K562 (cell line): ENCODE measurements around the gene LYST. TPM values are rescaled to one million over a fixed set of nuclear protein-coding genes. Genes with fewer than 3 reads are reported as not detected.

Source experiments
- ASH1L ChIP-seq: fragments of 450-650 bp; IDR thresholded peaks from 2 replicates; pipeline ENCODE4 v1.6.1; 2018; ENCODE audit warnings: borderline replicate concordance, mild to moderate bottlenecking, low read depth; ENCODE audit not compliant: partially characterized antibody
- ATF3 ChIP-seq, 2 experiments: fragments of 450-650 bp in 1 of 2; sonication (generic) in 1 of 2; formaldehyde crosslinking in 1 of 2; IDR thresholded peaks in 1 of 2; conservative IDR thresholded peaks in 1 of 2; 2 replicates each; pipeline versions ENCODE4 v1.6.1 to v1.8.1; 2016 to 2023; ENCODE audit warnings: mild to moderate bottlenecking in 2 of 2, moderate library complexity in 2 of 2, inconsistent platforms in 1 of 2, missing genetic modification reagents in 1 of 2
- E2F1 ChIP-seq: sonication (generic); formaldehyde crosslinking; IDR thresholded peaks from 2 replicates; pipeline ENCODE4 v1.8.1; 2023; ENCODE audit warnings: mild to moderate bottlenecking, missing genetic modification reagents, moderate library complexity
- E2F3 ChIP-seq: fragments of 250-450 bp; sonication (Bioruptor Pico); IDR thresholded peaks from 2 replicates; pipeline ENCODE4 v1.4.0; 2020; ENCODE audit warnings: mild to moderate bottlenecking
- NR3C1 ChIP-seq: sonication (generic); formaldehyde crosslinking; IDR thresholded peaks from 2 replicates; pipeline ENCODE4 v1.8.1; 2022; ENCODE audit warnings: missing genetic modification reagents
- PPARD ChIP-seq: fragments of 250-450 bp; sonication (Bioruptor Pico); IDR thresholded peaks from 2 replicates; pipeline ENCODE4 v1.8.0; 2022; ENCODE audit warnings: inconsistent platforms, mild to moderate bottlenecking, moderate library complexity
- SIRT6 ChIP-seq: IDR thresholded peaks from one replicate; pipeline ENCODE4 v1.6.1; 2012; ENCODE audit warnings: low read depth, mild to moderate bottlenecking, control low read depth, inconsistent platforms, low read length, moderate library complexity
- TBP ChIP-seq: optimal IDR thresholded peaks from 2 replicates; pipeline ENCODE3; 2011; ENCODE audit warnings: low read depth, low read length, improper control_type of control experiment
- TFAP4 ChIP-seq: sonication (generic); formaldehyde crosslinking; IDR thresholded peaks from 2 replicates; pipeline ENCODE4 v1.8.0; 2022; ENCODE audit warnings: missing genetic modification reagents, mild to moderate bottlenecking, moderate library complexity, borderline replicate concordance
- TGIF2 ChIP-seq: sonication (generic); formaldehyde crosslinking; IDR thresholded peaks from 2 replicates; pipeline ENCODE4 v1.8.1; 2022; ENCODE audit warnings: mild to moderate bottlenecking, missing genetic modification reagents, moderate library complexity
- ZNF146 ChIP-seq: IDR thresholded peaks from one replicate; pipeline ENCODE4 v1.6.1; 2018; ENCODE audit warnings: missing compliant biosample characterization; ENCODE audit not compliant: unreplicated experiment
- ZNF232 ChIP-seq: sonication (generic); formaldehyde crosslinking; IDR thresholded peaks from 2 replicates; pipeline ENCODE4 v1.8.0; 2022; ENCODE audit warnings: mild to moderate bottlenecking, missing genetic modification reagents
- polyA plus RNA-seq, 8 experiments: library from polyadenylated mRNA; depleted of rRNA in 4 of 8; stranded (reverse) in 5 of 8; unstranded in 3 of 8; fragments of >200 nt; fragmentation: Nextera tagmentation in 2 of 8; fragmentation: Illumina TruSeq in 1 of 8; extraction: Ambion mirVana in 2 of 8; extraction: Trizol in 1 of 8; gene quantifications; 2 replicates each; pipeline versions ENCODE4 v1.2.1 to v1.2.3, GENCODE V29; 2011 to 2014; ENCODE audit warnings: inconsistent platforms in 1 of 8, missing spikeins in 1 of 8
- total RNA-seq, 7 experiments: library from RNA; depleted of rRNA in 6 of 7; stranded (reverse); fragments of >200 nt in 6 of 7; fragmentation: Illumina TruSeq in 2 of 7; extraction: Trizol in 2 of 7; gene quantifications; 2 replicates each; pipeline versions ENCODE4 v1.2.1 to v1.2.3, GENCODE V29; 2011 to 2021; ENCODE audit warnings: low replicate concordance in 1 of 7

The LYST gene
- total and polyA plus RNA-seq, 9 of the 15 experiments (the other 6 are each of a cell fraction or from before 2014, with no cell fraction given): 0.73 to 2.4 (median 1.4) TPM

GRCh38 chr1:235703506-235703905 lies 163.2 kb downstream of the LYST start (continued):
- TF ChIP-seq E2F1 (CRISPR knock-in tag) (no peak), E2F3 (no peak), SIRT6 (no peak), ZNF146 (no peak), NR3C1 (CRISPR knock-in tag) (no peak), TGIF2 (CRISPR knock-in tag) (no peak), ZNF232 (CRISPR knock-in tag) (no peak), ASH1L (no peak), TFAP4 (CRISPR knock-in tag) (no peak), TBP (no peak), ATF3 (IDR thresholded peaks at IDR 0.05) (0 out of 2 replicates have a peak, but pooled peaks have one; percentile 27), ATF3 (CRISPR knock-in tag; conservative IDR thresholded peaks at IDR 0.05) (no peak), PPARD (no peak)
